RWPE2 (cell line): ENCODE results near the gene FAM72B.
A peak's percentile ranks its signal among the peaks of the same experiment; 100 is the strongest.
"Not testable (repeated sequence)": the region's sequence is repeated elsewhere in the genome, so short reads cannot be mapped to it uniquely, and the experiment has no call there.

ENCODE experiments used
- ATAC-seq: fragments of 200-7000 bp; cut with Tn5 transposase; 3 replicates; pipeline ENCODE4 v1.9.1; 2021; ENCODE audit warnings: low read depth
- DNase-seq: peaks from one replicate; pipeline ENCODE4 v3.0.0-alpha.2; 2020; ENCODE audit warnings: low spot score
- H3K27ac ChIP-seq: fragments of 450-650 bp; 2 replicates; pipeline ENCODE4 v1.5.1; 2017; ENCODE audit warnings: mild to moderate bottlenecking; ENCODE audit not compliant: poor library complexity, severe bottlenecking
- H3K27me3 ChIP-seq: fragments of 250-450 bp; sonication (Bioruptor Pico); 2 replicates; pipeline ENCODE4 v1.5.1; 2021; ENCODE audit warnings: mild to moderate bottlenecking, moderate library complexity; ENCODE audit not compliant: insufficient read depth, poor library complexity, severe bottlenecking
- H3K36me3 ChIP-seq: fragments of 250-450 bp; sonication (Bioruptor Pico); 2 replicates; pipeline ENCODE4 v1.5.1; 2020; ENCODE audit warnings: low read depth, mild to moderate bottlenecking, moderate library complexity
- H3K4me1 ChIP-seq: fragments of 250-450 bp; sonication (Bioruptor Pico); 2 replicates; pipeline ENCODE4 v1.5.1; 2021; ENCODE audit warnings: mild to moderate bottlenecking, moderate library complexity; ENCODE audit not compliant: insufficient read depth, poor library complexity, severe bottlenecking
- H3K4me3 ChIP-seq: fragments of 250-450 bp; sonication (Bioruptor Pico); 2 replicates; pipeline ENCODE4 v1.5.1; 2021; ENCODE audit warnings: mild to moderate bottlenecking, moderate library complexity; ENCODE audit not compliant: severe bottlenecking
- H3K9me3 ChIP-seq: fragments of 250-450 bp; sonication (Bioruptor Pico); 2 replicates; pipeline ENCODE4 v1.5.1; 2021; ENCODE audit warnings: mild to moderate bottlenecking, moderate library complexity; ENCODE audit not compliant: severe bottlenecking

The FAM72B gene

GRCh38 chr1:121197095-121197882, 13.1 kb upstream of the FAM72B start:
- H3K4me1 ChIP-seq, ATAC-seq, H3K27ac ChIP-seq, DNase-seq, H3K4me3 ChIP-seq, H3K36me3 ChIP-seq, H3K9me3 ChIP-seq, H3K27me3 ChIP-seq: not testable (repeated sequence)

- H3K9me3 ChIP-seq, H3K27me3 ChIP-seq, H3K4me3 ChIP-seq, H3K4me1 ChIP-seq, H3K36me3 ChIP-seq, ATAC-seq, DNase-seq, H3K27ac ChIP-seq: not testable (repeated sequence)
These were observed 8.4 kb upstream of the FAM72B start for GRCh38 chr1:121192512-121192911.

- H3K27ac ChIP-seq, DNase-seq, H3K9me3 ChIP-seq, H3K4me1 ChIP-seq, ATAC-seq, H3K27me3 ChIP-seq, H3K36me3 ChIP-seq, H3K4me3 ChIP-seq: not testable (repeated sequence)
These were observed 3.8 kb upstream of the FAM72B start for GRCh38 chr1:121187914-121188313.

- not testable (repeated sequence) for H3K27me3 ChIP-seq, DNase-seq, H3K27ac ChIP-seq, H3K36me3 ChIP-seq, ATAC-seq, H3K4me1 ChIP-seq, H3K9me3 ChIP-seq
- H3K4me3 ChIP-seq, result peak overlapping the region; percentile 20
These were observed 2.1 kb upstream of the FAM72B start for GRCh38 chr1:121186191-121186590.

GRCh38 chr1:121185140-121185708, 1.1 kb upstream of the FAM72B start:
- H3K27me3 ChIP-seq, H3K9me3 ChIP-seq, H3K4me1 ChIP-seq, DNase-seq, H3K36me3 ChIP-seq: not testable (repeated sequence)
- H3K27ac ChIP-seq, result peak overlapping the region; percentile 37
- peak; percentile 38 for ATAC-seq
- peak overlapping the region; percentile 39 for H3K4me3 ChIP-seq

- H3K36me3 ChIP-seq, H3K4me3 ChIP-seq, H3K4me1 ChIP-seq, H3K9me3 ChIP-seq, H3K27me3 ChIP-seq, H3K27ac ChIP-seq, DNase-seq: not testable (repeated sequence)
- 0 out of 3 replicates have a peak, but pooled peaks have one; percentile 0 for ATAC-seq
These were observed 273 bp downstream of the FAM72B start for GRCh38 chr1:121183867-121184266.

GRCh38 chr1:121178197-121178596, 5.9 kb downstream of the FAM72B start:
- not testable (repeated sequence) for H3K4me1 ChIP-seq, H3K27ac ChIP-seq, H3K36me3 ChIP-seq, H3K9me3 ChIP-seq, ATAC-seq, H3K27me3 ChIP-seq, H3K4me3 ChIP-seq, DNase-seq

GRCh38 chr1:121176649-121177048, 7.5 kb downstream of the FAM72B start:
- not testable (repeated sequence) for H3K4me3 ChIP-seq, H3K9me3 ChIP-seq, H3K4me1 ChIP-seq, H3K27ac ChIP-seq, DNase-seq, ATAC-seq, H3K27me3 ChIP-seq, H3K36me3 ChIP-seq

GRCh38 chr1:121168152-121168668, 15.9 kb downstream of the FAM72B start:
- not testable (repeated sequence) for H3K36me3 ChIP-seq, H3K4me1 ChIP-seq, H3K4me3 ChIP-seq, DNase-seq, H3K27me3 ChIP-seq, H3K27ac ChIP-seq, H3K9me3 ChIP-seq, ATAC-seq

GRCh38 chr1:121167225-121167738, 16.9 kb downstream of the FAM72B start:
- not testable (repeated sequence) for DNase-seq, H3K36me3 ChIP-seq, H3K27me3 ChIP-seq, H3K27ac ChIP-seq, H3K4me1 ChIP-seq, H3K9me3 ChIP-seq, H3K4me3 ChIP-seq, ATAC-seq

- not testable (repeated sequence) for H3K27ac ChIP-seq, DNase-seq, ATAC-seq
These were observed 18.8 kb downstream of the FAM72B start for GRCh38 chr1:121165296-121165695.

More at GRCh38 chr1:121165296-121165695, 18.8 kb downstream of the FAM72B start:
- H3K27me3 ChIP-seq, H3K36me3 ChIP-seq, H3K9me3 ChIP-seq, H3K4me3 ChIP-seq, H3K4me1 ChIP-seq: not testable (repeated sequence)
